Activated CD8-positive, alpha-beta memory T cell treated with anti-CD3 and anti-CD28 coated beads for 4 hours (primary cell): ENCODE results near the gene C19orf47.
"Not testable (repeated sequence)": the region's sequence is repeated elsewhere in the genome, so short reads cannot be mapped to it uniquely, and the experiment has no call there.

Source experiments
- DNase-seq, 2 donors: peaks; one replicate each; pipeline ENCODE4 v3.0.0-alpha.2; 2020; ENCODE audit warnings: low read depth in 2 of 2

Gene C19orf47

DNA sequence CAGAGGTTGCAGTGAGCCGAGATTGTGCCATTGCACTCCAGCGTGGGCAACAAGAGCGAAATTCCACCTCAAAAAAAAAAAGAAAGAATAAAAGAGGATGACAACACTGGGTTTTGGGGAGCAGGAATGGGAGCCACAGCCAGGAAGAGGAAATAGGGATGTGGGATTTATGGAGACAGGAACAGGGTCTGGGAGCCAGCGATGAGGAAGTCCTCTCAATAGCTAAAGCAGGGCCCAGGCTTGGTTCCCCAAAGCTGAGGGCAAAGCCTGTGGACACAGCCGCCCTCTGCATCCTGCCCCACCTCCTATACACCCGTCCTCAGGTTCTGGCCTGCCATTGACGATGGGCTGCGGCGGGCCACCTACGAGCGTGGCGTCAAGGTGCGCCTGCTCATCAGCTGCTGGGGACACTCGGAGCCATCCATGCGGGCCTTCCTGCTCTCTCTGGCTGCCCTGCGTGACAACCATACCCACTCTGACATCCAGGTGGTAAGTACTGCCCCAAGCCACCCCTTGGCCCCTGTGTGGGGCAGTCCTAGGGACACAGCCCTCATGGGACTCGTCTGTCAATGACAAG lies 28.2 kb upstream of the C19orf47 start:
- no peak for DNase-seq

DNA sequence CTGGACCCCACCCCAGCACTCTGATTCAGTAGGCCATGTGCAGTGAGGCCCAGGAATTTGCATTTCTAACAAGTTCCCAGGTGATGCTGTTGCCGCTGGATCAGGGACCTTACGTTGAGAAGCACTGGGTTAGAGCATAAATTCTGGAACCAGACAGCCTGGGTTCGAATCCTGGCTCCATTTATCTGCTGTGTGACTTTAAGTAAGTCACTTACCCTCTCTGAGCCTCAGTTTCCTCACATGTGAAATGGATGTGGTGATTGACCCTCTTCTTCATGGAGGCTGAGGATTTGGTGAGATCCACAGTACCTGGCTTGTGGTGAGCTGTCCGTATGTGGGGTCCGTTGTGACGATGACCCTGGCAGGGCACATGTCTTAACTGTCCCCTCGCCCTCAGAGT lies 25.9 kb upstream of the C19orf47 start:
- no peak for DNase-seq

DNA sequence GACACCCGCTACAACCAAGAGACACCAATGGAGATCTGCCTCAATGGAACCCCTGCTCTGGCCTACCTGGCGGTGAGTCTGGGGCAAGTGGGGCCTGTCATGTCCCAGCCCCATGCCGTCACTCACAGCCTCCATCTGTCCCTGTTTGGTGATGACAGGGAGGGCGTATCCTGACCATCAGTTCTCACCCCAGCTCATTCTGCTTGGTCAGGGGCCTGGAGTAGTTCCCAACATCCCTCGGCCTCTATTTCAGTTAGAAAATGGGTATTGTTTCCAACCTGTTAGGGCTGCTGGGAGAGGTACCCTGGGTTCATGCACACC lies 23.6 kb upstream of the C19orf47 start:
- no peak for DNase-seq

DNA sequence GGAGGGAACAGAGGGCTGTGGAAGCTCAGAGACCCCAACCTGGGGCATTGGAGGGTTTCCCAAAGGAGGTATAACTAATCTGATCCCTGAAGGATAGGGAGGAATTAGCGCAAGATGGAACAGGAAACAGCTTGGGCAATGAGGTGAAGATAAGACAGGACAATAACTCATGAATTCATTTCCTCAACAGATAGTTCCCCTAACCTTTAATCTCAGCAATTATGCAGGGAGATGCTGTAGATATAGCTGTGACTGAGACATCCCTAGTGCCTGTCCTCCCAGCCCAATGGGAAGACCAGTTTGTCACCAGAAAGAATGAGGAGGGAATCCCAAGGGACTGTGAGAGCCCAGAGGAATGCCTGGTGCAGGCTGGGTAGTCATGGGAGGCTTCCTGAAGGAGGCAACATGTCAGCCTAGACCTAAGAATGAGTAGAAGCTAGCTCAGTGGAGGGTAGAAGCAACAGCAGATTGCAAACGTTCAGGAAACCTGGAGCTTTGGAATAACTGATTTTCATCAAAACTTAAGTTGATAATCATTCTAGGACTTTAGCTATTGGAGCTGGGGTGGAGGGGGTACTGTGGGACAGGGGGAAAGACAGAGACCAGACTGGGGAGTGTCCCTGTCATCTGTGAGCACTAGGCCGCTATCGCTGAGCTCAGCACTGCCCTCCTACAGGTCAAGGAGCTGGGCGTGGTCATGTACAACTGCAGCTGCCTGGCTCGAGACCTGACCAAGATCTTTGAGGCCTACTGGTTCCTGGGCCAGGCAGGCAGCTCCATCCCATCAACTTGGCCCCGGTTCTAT lies 23.0 kb upstream of the C19orf47 start:
- DNase-seq = no peak

DNA sequence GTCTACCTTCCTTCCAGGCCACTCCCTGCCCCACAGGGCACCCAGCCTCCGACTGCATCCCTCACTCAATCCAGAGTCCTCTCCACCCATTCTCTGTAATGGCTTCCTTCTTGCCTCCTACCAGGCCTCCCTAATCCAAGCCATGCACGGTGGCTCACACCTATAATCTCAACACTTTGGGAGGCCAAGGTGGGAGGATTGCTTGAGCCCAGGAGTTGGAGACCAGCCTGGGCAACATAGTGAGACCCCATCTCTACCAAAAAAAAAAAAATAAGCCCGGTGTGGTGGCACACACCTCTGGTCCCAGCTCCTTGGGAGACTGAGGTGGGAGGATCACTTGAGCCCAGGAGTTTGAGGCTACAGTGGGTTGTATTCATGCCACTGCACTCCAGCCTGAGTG lies 22.1 kb upstream of the C19orf47 start:
- not testable (repeated sequence) for DNase-seq

DNA sequence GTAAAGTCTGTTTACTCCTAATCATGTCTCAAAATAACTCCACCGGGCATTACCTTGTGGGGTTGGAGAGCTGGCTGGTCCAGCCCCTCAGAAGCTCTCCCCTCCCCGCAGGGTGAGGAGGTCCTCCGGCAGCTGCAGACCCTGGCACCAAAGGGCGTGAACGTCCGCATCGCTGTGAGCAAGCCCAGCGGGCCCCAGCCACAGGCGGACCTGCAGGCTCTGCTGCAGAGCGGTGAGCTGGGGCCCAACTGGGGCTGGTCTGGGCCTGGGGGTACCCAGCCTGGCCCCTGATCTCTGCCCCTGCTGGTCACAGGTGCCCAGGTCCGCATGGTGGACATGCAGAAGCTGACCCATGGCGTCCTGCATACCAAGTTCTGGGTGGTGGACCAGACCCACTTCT lies 21.6 kb upstream of the C19orf47 start:
- no peak for DNase-seq

DNA sequence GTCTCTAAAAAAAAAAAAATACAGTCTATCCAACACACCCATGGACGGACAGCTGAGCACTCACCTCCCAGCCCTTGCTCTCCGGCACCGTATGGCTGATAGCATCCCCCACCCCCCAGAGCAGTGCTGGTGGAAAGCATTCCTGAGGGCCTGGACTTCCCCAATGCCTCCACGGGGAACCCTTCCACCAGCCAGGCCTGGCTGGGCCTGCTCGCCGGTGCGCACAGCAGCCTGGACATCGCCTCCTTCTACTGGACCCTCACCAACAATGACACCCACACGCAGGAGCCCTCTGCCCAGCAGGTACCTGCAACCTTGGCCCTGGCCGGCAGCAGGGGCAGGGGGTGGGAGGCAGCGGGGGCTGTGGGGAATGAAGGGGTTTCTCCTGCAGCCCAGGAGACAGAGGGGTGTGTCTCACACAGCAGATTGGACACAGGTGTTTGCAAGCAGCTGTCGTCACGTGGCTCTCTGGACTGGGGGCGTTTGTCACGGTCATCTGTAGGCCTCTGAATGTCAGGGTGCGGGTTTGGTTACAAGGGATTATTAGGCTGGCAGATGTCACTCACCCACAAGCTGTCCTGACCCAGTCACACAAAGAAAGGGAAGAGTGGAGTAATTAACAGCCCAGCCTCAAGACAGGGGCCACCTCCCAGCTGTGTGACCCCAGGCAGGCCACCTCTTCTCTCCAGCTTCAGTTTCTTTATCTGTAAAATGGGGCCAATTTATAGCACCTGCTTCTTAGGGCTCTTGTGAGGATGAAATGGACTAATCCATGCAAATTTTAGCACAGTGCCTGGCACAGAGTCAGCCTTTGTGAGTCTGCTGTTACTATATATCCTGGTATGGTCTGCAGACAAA lies 19.6 kb upstream of the C19orf47 start:
- DNase-seq = no peak

DNA sequence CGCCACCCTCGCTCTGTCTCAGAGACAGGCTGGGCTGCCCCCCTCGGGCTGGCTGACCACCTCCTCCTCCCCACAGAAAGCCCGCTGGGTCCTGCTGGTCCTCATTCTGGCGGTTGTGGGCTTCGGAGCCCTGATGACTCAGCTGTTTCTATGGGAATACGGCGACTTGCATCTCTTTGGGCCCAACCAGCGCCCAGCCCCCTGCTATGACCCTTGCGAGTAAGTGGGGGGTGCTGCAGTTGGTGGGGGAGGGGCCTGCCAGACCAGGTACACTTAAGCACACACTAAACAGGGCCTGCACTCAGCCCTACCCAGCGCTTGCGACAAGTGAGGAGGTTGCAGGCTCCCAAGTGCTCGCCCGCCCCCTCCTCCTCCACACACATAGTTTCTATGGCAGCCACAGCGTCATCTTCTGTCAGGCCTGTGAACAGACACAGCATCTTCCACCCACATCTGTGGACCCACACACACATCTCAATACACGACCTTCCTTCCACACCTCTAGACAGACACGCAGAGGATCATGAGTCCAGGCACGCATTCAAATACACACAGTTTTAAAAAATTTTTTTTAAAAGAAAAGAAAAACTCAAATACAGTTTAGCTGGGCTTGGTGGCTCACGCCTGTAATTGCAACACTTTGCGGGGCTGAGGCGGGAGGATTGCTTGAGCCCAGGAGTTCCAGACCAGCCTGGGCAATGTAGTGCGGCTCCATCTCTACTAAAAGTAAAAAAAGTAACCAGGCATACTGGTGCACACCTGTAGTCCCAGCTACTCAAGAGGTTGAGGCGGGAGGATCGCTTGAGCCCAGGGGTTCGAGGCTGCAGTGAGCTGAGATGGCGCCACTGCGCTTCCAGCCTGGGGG lies 18.7 kb upstream of the C19orf47 start:
- DNase-seq = no peak

DNA sequence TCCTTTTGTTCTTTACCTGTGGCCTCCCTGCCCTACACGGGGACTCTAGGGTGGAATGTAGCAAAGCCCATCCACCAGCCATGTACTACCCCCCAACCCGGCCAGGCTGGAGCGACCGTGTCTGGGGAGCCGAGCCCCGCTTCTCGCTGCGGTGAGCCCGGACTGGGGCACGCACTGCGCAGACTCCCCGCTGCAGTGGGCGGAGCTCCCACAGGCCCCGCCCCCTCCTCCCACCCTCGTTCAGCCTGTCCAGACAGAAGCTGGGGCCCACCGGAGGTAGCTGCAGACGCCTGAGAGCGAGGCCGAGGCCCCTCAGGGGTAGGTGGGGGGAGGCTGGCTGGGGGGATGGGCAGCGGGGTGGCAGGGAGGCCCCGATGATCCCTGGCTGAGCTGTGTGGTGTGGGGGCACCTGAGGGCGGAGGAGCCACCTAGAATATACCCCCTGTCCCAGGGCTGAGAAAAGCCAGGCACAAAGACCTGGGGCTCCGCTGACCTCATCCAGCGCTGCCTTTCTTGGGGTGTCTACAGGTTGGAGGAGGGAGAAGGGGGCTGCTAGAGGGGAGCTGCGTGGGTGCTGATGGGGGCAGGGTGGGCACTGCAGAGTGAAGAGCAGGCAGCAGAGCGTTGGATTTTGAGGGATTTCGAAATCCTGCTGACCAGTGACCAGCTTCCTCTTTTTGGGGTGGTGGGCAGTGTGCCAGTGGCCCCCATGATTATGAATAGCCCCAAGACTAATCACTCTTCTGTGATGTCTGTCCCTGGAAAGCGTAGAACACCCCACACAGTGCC lies 17.6 kb upstream of the C19orf47 start:
- peak in 1 of 2 donors; percentile 10 for DNase-seq

DNA sequence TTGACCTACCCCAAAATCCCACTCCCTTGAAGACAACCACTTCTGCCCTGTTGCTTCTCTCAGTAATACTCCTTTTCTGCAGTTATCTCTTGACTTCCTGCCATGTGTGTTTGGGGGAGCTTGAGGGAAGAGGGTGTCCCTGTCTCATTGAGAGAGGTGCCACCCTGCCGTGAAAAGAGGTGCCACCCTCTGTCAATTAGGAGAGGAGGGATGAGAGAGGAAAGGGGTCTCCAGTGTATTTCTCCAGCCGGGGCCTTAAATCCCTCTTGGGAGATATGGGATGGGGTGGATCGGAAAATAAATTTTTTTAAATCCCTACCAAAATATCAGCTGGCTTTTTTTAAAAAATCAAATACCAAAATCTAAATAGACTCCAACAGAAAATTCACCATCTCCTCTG lies 16.8 kb upstream of the C19orf47 start:
- no peak for DNase-seq

DNA sequence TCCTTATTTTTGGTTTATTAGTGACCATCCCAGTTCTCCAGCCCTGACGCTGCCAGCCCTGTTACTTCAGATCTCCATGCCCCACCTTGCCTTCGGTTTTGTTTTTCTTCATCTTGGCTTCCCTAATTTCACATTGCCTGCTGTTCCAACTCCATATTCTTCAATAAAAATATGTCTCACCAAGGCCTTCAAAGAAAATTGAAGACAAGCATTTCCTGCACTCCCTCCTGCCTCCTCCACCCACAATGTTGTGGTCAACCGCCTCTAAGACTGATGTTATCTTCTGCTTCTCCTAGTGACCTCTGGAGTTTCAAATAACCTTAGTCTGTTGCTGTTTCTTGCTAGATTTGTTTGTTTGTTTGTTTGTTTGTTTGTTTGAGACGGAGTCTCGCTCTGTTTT lies 14.9 kb upstream of the C19orf47 start:
- no peak for DNase-seq

DNA sequence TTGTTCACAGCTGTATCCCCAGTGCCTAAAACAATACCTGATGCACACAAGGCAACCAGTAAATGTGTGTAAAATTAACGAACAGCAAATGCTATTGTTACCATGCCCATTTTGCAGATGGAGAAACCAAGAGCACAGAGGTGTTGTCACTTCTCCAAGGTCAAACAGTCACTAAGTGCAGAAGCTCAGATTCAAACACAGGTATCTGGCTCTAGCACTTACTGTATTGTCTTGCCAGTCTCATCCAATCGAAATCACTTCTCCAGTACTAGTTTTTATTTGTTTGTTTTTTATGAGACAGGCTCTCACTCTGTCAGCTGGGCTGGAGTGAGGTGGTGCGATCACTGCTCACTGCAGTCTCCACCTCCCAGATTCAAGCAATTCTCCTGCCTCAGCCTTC lies 14.0 kb upstream of the C19orf47 start:
- DNase-seq = no peak

DNA sequence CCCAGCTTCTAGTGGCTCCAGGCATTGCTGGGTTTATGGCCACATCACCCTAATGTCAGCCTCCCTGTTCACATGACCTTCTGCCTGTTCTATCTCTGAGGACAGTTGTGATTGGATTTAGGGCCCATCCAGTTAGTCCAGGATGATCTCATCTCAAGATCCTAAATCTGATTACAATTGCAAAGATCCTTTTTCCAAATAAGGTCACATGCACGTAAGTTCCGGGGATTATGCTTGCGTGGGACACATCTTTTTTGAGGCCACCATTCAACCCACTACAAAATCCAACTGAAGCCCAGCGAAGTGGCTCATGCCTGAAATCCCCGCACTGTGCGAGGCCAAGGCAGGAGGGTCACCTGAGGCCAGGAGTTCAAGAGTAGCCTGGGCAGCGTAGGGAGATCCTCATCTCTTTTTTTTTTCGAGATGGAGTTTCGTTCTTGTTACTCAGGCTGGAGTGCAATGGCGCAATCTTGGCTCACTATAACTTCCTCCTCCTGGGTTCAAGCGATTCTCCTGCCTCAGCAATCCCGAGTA lies 12.6 kb upstream of the C19orf47 start:
- no peak for DNase-seq

DNA sequence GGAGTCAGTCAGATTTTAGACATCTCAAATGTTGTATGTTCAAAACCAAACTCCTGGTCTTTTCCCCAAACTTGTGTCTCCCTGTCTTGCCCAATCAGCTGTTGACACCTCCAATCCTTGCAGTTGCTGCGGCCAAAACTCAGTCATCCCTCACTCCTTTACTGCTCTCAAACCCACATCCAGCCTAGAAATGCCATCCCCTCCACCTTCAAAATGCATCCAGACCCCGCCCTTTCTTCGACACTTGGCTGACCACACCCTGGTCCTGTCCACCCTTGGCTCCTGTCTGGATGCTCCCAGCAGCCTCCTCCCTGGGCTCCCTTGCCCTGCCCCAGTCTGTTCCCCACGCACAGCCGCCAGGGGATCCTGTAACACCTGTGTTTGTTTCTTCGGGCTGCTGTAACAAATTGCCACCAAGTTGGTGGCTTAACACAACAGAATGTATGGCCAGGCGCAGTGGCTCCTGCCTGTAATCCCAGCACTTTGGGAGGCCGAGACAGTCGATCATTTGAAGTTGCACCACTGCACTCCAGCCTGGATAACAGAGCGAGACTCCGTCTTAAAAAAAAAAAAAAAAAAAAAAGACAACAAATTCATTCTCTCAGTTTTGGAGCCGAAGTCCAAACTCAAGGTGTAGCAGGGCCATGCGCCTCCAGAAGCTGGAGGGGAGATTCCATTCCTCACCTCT lies 12.0 kb upstream of the C19orf47 start:
- DNase-seq = no peak

DNA sequence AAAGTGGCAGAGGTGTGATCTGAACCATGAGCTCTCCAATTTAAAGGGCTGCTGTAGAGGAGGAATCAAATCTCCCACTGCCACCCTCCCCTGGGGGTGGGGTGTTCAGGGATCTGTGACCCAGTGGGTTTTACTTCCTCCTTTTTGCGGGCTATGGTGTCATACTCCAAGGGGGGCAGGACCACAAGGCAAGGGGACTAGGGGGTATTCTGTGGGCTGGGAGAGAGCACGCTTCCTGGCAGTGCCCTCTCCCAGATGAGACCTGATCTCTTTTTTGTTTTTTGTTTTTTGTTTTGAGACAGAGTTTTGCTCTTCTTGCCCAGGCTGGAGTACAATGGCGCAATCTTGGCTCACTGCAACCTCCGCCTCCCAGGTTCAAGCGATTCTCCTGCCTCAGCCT lies 10.6 kb upstream of the C19orf47 start:
- no peak for DNase-seq

DNA sequence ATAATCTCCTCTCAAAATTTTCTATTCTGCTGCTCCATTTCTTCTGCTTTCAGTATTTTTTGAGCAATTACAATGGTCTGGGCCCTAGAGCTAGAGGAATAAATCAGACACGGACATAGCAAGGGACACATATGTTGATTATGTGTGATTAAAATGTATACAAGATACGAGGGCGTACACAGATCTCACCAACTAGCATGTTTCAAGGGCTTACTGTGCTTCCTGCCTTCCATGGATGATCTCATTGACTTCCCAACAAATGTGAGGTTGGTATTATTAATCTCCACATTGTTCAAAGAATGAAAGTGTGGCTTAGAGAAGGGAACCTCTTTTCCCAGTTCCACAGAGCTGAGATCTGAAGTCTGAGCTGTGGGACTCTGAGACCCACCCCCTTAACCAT lies 9.4 kb upstream of the C19orf47 start:
- no peak for DNase-seq

DNA sequence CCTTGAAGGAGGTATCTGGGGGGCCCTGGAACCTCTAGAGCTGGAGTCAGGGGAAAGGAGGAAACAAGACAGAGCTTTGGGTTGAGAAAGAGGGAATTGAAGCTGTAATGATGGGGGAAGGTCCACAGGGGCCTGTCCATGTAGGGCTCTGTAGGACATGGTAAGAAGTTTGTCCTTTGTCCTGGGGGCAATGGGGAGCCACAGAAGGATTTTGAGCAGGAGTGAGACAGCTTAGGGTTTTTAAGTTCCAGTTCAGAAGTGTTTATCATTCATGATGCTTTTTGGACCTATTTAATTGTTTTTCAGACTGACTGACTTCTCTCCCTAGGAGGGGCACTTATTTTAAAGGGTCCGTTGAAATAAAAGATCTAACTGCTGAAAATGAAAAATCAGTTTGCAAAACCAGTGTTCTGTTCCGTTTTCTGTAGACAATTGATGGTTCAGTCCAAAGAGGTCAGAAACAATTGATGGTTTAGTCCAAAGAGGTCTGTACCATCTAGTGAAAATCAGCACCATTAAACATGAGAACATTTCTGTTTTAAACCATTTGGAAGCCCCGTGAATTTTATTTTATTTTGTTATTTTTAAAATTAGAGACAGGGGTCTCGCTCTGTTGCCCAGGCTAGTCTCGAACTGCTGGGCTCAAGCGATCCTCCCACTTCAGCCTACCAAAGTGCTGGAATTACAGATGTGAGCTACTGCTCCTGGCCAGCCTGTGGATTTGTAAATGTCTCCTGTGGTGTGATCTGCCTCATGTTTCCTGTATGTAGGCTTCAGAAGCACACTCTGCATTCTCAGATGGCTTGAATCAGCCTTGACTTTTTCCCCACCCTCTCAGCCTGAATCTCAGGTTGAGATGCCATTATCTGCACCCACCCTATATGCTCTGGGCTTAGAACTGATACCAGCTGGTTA lies 8.7 kb upstream of the C19orf47 start:
- DNase-seq = no peak

DNA sequence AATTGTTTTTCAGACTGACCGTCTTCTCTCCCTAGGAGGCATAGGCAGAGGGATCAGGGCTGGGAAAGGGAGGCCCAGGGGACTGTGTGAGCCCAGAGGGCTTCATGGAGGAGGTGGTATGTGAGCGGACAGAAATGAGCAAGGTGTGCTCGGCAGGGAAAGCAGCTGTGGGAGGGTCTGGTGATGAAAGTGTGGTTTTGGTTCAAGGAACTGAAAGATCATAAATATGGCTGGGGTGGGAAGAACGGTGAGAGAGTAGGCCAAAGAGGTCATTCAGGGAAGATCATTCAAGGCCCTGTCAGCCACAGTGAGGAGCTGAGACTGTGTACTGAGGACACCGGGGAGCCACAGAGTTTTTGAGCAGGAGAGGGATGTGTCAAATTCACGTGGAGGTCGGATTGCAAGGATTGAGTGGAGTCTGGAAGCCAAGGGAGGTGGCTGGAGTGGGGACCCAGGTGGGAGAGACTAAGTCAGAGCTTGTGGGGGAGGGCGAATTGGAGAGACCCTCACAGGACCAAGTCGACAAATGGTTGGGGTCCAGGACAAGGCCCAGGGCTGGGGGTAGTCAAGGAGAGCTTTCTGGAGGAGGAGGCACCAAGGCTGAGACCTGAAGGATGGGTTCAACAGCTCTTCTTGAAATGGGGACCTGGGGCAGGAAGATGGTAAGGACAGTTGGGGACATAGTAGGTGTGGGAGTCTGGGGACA lies 7.9 kb upstream of the C19orf47 start:
- DNase-seq = no peak
